ENCODE data around the gene EID1. TPM values are rescaled to one million over a fixed set of nuclear protein-coding genes. Genes with fewer than 3 reads are reported as not detected.
"Not testable (repeated sequence)": the region's sequence is repeated elsewhere in the genome, so short reads cannot be mapped to it uniquely, and the experiment has no call there.

EID1 gene, protein sequence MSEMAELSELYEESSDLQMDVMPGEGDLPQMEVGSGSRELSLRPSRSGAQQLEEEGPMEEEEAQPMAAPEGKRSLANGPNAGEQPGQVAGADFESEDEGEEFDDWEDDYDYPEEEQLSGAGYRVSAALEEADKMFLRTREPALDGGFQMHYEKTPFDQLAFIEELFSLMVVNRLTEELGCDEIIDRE
- total RNA-seq = 10 to 100 TPM; 47.1 to 65.8 TPM
- long read RNA-seq, transcript EID1-201 (1 exons, 2,298 nt) = major isoform, 100 of 100 reads
- long read RNA-seq, partial matches to known transcripts = 0 of 100 reads
- long read RNA-seq, other reads (novel, unspliced or antisense) = 0 of 100 reads

GRCh38 chr15:48877630-48878595, at the start of gene EID1:
EID1 (plus strand) TSS chr15:48878134; CDS start chr15:48878177, 43 bp downstream.
- intact Hi-C loops (cut with DNase I, micrococcal nuclease) = no loop called here
- ATAC-seq (peak; percentile 100), DNase-seq (peak; percentile 90 to 94)

DNA sequence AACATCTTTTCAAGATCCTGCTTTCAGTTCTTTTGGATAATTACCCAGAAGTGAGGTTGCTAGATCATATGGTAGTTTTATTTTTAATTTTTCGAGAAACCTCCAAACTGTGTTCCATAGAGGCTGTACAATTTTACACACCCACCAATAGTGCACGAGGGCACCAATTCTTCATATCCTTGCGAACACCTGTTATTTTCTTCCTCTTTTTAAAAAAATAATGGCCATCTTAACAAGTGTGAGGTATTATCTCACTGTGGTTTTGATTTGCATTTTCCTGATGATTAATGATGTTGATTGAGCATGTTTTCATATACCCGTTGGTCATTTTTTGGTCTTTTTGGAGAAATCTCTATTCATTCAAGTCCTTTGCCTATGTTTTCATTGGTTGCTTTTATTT, 49.5 kb upstream of the EID1 start:
- intact Hi-C loops (cut with DNase I, micrococcal nuclease) = no loop called here
- ATAC-seq = no peak

GRCh38 chr15:48828906-48829305, 49.0 kb upstream of the EID1 start:
- intact Hi-C loops (cut with DNase I, micrococcal nuclease) = no loop called here
- ATAC-seq (no peak), DNase-seq (no peak)

More for the DNA sequence above, 49.5 kb upstream of the EID1 start:
- DNase-seq = no peak

- no peak for ATAC-seq
- intact Hi-C loops (cut with DNase I, micrococcal nuclease) = no loop called here
These were observed 45.3 kb upstream of the EID1 start for GRCh38 chr15:48832648-48833047.

GRCh38 chr15:48833526-48834239, 44.3 kb upstream of the EID1 start:
- no peak for ATAC-seq
- no peak for DNase-seq
- intact Hi-C loops (cut with DNase I, micrococcal nuclease) = no loop called here

More at GRCh38 chr15:48832648-48833047, 45.3 kb upstream of the EID1 start:
- no peak for DNase-seq

- no peak for ATAC-seq
- no peak for DNase-seq
- intact Hi-C loops (cut with DNase I, micrococcal nuclease) = no loop called here
These were observed 43.2 kb upstream of the EID1 start for GRCh38 chr15:48834756-48835155.

GRCh38 chr15:48842501-48842900, 35.4 kb upstream of the EID1 start:
- ATAC-seq = no peak
- intact Hi-C loops (cut with DNase I, micrococcal nuclease) = no loop called here

GRCh38 chr15:48845123-48845522, 32.8 kb upstream of the EID1 start:
- intact Hi-C loops (cut with DNase I, micrococcal nuclease) = no loop called here
- ATAC-seq (no peak), DNase-seq (no peak)

More at GRCh38 chr15:48842501-48842900, 35.4 kb upstream of the EID1 start:
- no peak for DNase-seq

GRCh38 chr15:48850648-48851047, 27.3 kb upstream of the EID1 start:
- DNase-seq (no peak), ATAC-seq (no peak)
- intact Hi-C loops (cut with DNase I, micrococcal nuclease) = no loop called here

DNA sequence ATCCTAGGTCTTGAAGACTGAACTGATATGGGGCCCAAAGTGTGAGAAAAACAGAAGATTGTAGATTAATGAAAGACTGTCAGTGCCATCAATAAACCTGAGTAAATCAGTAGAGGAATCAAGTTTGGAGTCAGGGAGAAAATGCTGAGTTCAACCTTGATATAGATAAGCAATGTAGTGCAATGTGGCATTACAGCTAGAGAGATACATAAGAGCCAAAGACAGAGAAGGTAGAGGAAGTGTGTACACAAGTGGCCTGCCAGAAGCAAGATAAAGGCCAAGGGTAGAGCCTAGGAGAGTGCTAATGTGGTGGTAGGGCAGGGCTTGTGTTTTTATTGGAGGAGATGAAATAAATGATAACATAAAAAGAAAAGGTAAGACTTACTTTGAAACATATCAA, 26.0 kb upstream of the EID1 start:
- DNase-seq (no peak), ATAC-seq (no peak)
- intact Hi-C loops (cut with DNase I, micrococcal nuclease) = no loop called here

- DNase-seq; ATAC-seq; intact Hi-C loops (cut with DNase I, micrococcal nuclease): not testable (repeated sequence)
These were observed 23.5 kb upstream of the EID1 start for GRCh38 chr15:48854434-48854833.

DNA sequence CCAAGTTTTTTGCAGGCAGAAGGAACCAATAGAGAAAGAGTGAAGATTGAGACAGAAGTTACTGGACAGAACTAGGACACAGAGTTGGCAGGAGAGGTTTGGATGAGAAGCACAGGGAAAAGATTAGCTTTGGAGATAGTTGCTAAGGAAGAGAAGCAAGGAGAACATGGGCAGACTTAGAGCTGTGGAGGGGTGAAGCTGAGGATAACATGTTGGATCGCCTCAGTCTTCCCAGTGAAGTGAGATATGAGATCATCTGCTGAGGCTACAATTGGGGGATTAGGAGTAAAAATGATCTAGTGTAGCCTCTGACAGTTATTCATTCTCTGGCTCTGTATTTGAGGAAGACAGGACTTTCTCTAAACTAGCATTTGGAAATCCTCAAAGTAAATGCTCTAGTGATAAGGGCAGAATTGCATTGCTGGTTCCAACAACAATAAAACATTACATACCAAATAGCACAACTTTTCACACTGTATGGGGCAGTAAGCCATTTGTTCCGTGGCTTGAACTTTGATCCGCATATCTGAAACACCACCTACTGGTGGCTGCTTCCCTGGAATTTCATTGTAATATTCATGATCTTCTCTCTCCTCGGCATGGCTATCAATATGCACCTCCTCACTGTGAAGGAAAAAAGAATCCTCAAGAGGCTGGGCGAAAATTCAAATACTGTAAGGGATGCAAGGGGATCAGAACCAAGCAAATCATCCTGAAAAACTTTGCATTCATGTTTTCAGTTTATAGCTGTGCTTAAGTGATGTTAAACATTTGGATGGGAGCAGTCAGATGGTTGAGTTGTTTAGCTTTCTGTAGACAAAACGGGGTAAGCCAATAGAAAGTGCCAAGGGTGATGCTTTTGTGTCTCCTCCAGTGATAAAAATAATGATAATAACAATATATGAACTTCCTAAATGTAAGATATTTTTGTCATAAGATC, 22.2 kb upstream of the EID1 start:
- peak; percentile 98 for ATAC-seq
- peak in 1 of 2 donors; percentile 31 for DNase-seq
- intact Hi-C loops (cut with DNase I, micrococcal nuclease) = no loop called here

GRCh38 chr15:48856942-48857341, 21.0 kb upstream of the EID1 start:
- intact Hi-C loops (cut with DNase I, micrococcal nuclease) = no loop called here
- DNase-seq (no peak), ATAC-seq (no peak)

GRCh38 chr15:48858401-48858800, 19.5 kb upstream of the EID1 start:
- ATAC-seq (no peak), DNase-seq (no peak)
- intact Hi-C loops (cut with DNase I, micrococcal nuclease) = no loop called here

DNA sequence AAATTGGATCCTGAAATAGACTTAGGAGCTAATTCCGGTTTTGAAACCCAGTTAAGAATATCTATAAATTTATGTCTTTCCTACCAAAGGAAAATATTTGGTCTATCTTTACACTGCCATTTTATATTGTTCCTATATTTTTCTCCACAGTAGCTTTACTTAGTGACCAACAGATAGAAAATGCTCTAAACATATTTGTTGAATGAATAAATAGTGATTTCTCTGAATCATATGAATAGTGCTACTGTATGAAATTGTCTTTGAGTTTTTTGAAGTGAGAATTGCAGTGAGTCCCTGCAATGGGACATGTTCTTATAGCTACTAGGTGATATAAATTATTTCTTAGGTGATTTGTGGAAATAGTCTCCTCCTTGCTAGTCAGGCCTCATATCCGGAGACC, 18.5 kb upstream of the EID1 start:
- ATAC-seq (no peak), DNase-seq (no peak)
- intact Hi-C loops (cut with DNase I, micrococcal nuclease) = no loop called here

GRCh38 chr15:48861813-48862431, 16.0 kb upstream of the EID1 start:
- ATAC-seq = peak; percentile 60
- DNase-seq = peak in 1 of 2 donors; percentile 25
- intact Hi-C loops (cut with DNase I, micrococcal nuclease) = loop anchor here (10.0 kb wide), 3 partner anchors 273 to 1283 kb away; no protein-coding TSS in a partner anchor

DNA sequence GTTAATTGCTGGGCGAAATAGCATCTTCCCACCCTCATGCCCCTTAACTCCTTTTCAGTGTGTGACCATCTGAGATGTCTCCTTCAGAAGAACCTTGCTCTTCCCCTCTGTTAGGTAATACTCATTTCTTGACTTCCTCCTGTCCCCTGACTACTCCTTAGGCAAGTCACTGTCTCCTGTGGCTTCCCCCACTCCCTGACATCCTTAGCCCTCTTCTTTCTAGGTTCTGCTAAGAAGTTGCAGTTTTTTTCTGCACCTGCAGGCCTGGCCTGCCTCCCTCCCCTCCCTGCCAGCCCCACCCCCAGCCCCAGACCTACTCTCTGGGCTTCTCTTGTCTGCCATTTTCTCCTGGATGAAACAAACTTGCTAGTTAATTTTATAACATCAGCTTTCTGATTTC, 15.2 kb upstream of the EID1 start:
- no peak for DNase-seq
- intact Hi-C loops (cut with DNase I, micrococcal nuclease) = loop anchor here (10.0 kb wide), 3 partner anchors 272 to 1282 kb away; no protein-coding TSS in a partner anchor
- no peak for ATAC-seq
